Inflammatory macrophage treated with lipopolysaccharide for 4 hours (primary cell): ENCODE measurements around the gene DIDO1.

ENCODE experiments used
- DNase-seq: peaks from one replicate; pipeline ENCODE4 v3.0.0-alpha.2; 2020

DIDO1 gene

DNA sequence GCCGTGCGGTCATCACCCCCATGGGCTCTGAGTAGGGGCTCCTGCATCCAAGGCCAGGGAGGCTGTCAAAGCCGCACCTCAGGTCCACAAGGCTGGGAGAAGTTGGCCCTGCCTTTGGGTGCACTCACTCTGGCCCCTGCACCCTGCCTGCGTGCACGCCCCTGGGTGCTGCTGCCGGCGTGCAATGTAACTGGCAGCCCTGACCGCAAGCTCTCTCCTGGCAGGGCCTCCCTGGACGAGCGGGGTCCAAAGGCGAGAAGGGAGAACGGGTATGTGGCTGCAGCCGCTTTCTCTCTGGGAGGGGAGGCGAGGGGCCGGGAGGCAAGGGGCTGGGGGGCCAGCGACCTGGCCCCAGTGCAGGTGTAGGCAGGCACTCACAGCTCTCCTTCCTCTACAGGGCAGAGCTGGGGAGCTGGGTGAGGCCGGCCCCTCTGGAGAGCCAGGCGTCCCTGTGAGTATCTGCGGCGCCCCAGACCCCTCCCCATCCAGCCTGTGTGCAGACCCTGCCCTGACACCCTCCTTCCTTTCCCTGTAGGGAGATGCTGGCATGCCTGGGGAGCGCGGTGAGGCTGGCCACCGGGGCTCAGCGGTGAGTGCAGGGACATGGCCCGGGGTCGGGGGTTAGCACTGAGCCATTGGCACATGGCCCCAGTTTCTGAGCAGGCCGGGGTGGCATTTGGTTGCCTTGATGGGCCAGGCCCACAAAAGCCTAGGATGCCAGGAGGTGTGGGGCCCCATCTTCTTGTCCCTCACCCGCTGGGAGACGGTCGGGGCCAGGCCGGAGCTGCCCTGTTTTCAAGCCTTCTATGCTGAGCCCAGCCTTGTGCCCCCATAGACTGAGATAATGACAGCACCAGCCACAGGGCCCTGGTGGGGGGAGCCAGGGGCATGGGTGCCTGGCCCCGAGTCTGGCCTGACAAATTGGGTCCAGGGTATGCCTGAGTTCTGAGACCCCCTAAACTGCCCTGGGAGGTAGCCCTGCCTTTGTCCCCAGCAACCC is 96.8 kb downstream of the DIDO1 start:
- no peak for DNase-seq

DNA sequence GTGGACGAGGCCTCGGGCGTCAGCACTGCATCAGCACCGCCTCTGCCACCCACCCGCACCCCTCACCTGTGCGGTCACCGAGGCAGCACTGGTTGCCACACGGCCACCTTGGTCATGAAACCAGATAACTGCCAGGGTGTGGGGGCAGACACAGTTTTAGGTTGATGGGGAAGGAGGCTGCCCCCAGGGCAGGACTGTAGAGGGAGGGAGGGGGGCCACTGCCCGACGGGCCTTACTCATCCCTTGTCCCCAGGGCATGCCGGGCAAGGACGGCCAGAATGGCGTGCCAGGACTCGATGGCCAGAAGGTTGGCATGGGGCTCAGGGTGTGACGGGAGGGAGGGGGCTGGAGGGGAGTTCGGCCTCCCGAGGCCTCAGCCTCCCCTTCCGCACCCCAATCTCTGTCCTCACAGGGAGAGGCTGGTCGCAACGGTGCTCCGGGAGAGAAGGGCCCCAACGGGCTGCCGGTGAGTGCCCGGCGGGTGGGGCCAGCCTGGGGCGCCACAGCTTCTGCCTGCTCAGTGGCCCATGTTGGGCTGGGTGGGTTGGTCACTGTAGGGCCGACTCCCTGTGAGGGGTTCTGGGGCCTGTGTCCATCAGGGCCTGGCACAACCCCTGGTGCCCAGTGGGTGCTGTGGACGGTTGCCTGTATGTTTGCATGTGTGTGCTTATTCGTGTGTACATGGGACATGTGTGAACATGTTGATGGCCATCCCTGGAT is 97.6 kb downstream of the DIDO1 start:
- no peak for DNase-seq

DNA sequence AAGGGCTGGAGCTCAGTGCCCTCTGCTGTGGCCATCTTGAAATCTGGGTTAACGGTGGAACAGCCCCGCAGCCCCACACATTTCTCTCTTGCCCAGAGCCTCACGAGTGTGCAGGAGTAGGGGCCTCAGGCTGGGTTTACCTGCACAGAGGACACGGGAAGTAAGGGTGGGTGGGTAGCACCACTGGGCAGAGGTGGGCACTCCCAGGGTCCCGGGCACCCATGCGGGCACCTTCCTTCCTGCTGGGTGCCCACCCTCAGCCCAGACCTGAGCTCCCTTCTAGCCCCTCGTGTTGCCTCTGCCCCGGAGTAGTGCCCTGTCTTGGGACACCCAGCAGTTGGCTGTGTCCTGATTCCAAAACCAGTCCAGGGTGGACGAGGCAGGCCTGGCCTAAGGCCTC is 98.3 kb downstream of the DIDO1 start:
- DNase-seq = no peak
